HG02571 (cell line): ENCODE measurements around the gene SLC11A1.

ENCODE experiments used
- ATAC-seq: cut with Tn5 transposase; IDR thresholded peaks from one replicate; pipeline ENCODE4 v1.9.1; 2021; ENCODE audit warnings: mild to moderate bottlenecking, moderate library complexity; ENCODE audit not compliant: unreplicated experiment

The SLC11A1 gene

GRCh38 chr2:218381916-218382366 is at the start of gene SLC11A1:
SLC11A1 (plus strand) TSS chr2:218382273; CDS start chr2:218382369, 96 bp downstream.
- no peak for ATAC-seq

- ATAC-seq = no peak
Measured at GRCh38 chr2:218332288-218332687, 49.8 kb upstream of the SLC11A1 start.

GRCh38 chr2:218332920-218333645 is 49.0 kb upstream of the SLC11A1 start:
- no peak for ATAC-seq

- ATAC-seq = no peak
Measured at GRCh38 chr2:218334531-218334930, 47.5 kb upstream of the SLC11A1 start.

- ATAC-seq = no peak
Measured at GRCh38 chr2:218340656-218341055, 41.4 kb upstream of the SLC11A1 start.

GRCh38 chr2:218341381-218341780 is 40.7 kb upstream of the SLC11A1 start:
- no peak for ATAC-seq

- ATAC-seq = no peak
Measured at GRCh38 chr2:218342837-218343236, 39.2 kb upstream of the SLC11A1 start.

GRCh38 chr2:218343591-218343990 is 38.5 kb upstream of the SLC11A1 start:
- ATAC-seq = no peak

GRCh38 chr2:218344090-218344754 is 37.9 kb upstream of the SLC11A1 start:
- no peak for ATAC-seq

GRCh38 chr2:218344755-218345417 is 37.2 kb upstream of the SLC11A1 start:
- ATAC-seq = no peak

GRCh38 chr2:218345491-218346236 is 36.4 kb upstream of the SLC11A1 start:
- no peak for ATAC-seq

GRCh38 chr2:218347172-218347571 is 34.9 kb upstream of the SLC11A1 start:
- ATAC-seq = no peak

GRCh38 chr2:218354045-218354444 is 28.0 kb upstream of the SLC11A1 start:
- ATAC-seq = no peak

- no peak for ATAC-seq
Measured at GRCh38 chr2:218354850-218355443, 27.1 kb upstream of the SLC11A1 start.

GRCh38 chr2:218357236-218358177 is 24.6 kb upstream of the SLC11A1 start:
- ATAC-seq = no peak

GRCh38 chr2:218360453-218360852 is 21.6 kb upstream of the SLC11A1 start:
- ATAC-seq = no peak

GRCh38 chr2:218362606-218363005 is 19.5 kb upstream of the SLC11A1 start:
- ATAC-seq = no peak

- ATAC-seq = no peak
Measured at GRCh38 chr2:218363736-218364135, 18.3 kb upstream of the SLC11A1 start.

GRCh38 chr2:218364196-218364595 is 17.9 kb upstream of the SLC11A1 start:
- ATAC-seq = no peak
